Measurements from ENCODE around the gene SEMA4D. TPM values are rescaled to one million over a fixed set of nuclear protein-coding genes. Genes with fewer than 3 reads are reported as not detected.

Gene SEMA4D, protein sequence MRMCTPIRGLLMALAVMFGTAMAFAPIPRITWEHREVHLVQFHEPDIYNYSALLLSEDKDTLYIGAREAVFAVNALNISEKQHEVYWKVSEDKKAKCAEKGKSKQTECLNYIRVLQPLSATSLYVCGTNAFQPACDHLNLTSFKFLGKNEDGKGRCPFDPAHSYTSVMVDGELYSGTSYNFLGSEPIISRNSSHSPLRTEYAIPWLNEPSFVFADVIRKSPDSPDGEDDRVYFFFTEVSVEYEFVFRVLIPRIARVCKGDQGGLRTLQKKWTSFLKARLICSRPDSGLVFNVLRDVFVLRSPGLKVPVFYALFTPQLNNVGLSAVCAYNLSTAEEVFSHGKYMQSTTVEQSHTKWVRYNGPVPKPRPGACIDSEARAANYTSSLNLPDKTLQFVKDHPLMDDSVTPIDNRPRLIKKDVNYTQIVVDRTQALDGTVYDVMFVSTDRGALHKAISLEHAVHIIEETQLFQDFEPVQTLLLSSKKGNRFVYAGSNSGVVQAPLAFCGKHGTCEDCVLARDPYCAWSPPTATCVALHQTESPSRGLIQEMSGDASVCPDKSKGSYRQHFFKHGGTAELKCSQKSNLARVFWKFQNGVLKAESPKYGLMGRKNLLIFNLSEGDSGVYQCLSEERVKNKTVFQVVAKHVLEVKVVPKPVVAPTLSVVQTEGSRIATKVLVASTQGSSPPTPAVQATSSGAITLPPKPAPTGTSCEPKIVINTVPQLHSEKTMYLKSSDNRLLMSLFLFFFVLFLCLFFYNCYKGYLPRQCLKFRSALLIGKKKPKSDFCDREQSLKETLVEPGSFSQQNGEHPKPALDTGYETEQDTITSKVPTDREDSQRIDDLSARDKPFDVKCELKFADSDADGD
- total RNA-seq = 13.5 TPM

GRCh38 chr9:89497978-89498851 lies at the start of gene SEMA4D:
Gene SEMA4D (minus strand): TSS chr9:89498113. CDS start chr9:89405456, 92,657 bp downstream.
- Histone ChIP-seq H3K9me3 (no peaks in the 10 kb centered on the region), H3K36me3 (no peaks in the 10 kb centered on the region), H3K27ac (peak within 1 kb of the TSS in 1 of 2 donors; percentile 24), H3K4me3 (peak within 1 kb of the TSS; percentile 83 to 91), H3K27me3 (no peaks in the 10 kb centered on the region), H3K4me1 (peaks cover 0 to 6% of the 10 kb centered on the region in 2 donors)
- intact Hi-C loops (cut with DNase I) = loop anchor here (5.0 kb wide), 1 partner anchor 181 kb away; the partner anchor contains the start of gene SECISBP2
- DNase-seq (ENCODE audit: low spot score in 2 of 2) = peak in 1 of 2 donors; percentile 74
- no peak for TF ChIP-seq CTCF (IDR thresholded peaks at IDR 0.05)

- no peak overlapping the region for H3K27ac ChIP-seq
These were observed 49.1 kb upstream of the SEMA4D start for GRCh38 chr9:89547000-89547399.

DNA sequence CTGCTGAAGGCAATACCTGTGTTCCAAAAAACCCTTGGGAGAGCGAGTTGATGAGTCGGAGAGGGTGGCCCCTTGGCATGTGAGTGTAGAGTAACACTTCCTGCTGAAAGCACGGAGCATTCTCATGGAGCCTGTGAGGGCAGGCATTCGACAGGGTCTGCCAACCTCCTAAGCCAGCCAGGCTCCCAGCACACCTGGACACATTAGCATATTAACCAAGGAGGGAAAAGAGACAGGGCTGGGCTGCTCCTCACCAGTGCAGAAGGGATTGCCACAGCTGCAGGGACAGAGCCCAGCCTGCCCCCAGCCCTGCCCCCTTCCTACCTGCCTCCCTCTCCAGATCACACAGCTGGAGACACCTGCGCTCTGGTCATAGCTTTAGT lies 46.4 kb upstream of the SEMA4D start:
- peaks cover 12% of the 10 kb centered on the region in 2 donors for H3K9me3 ChIP-seq
- intact Hi-C loops (cut with DNase I) = loop anchor here (10.0 kb wide), 1 partner anchor 129 kb away; no protein-coding TSS in a partner anchor
- no peaks in the 10 kb centered on the region for H3K4me1 ChIP-seq
- no peak overlapping the region for H3K4me3 ChIP-seq
- H3K27me3 ChIP-seq = no peaks in the 10 kb centered on the region
- H3K27ac ChIP-seq = no peak overlapping the region
- H3K36me3 ChIP-seq = no peaks in the 10 kb centered on the region
- TF ChIP-seq CTCF (IDR thresholded peaks at IDR 0.05) = no peak
- DNase-seq (ENCODE audit: low spot score in 2 of 2) = no peak

More at GRCh38 chr9:89547000-89547399, 49.1 kb upstream of the SEMA4D start:
- intact Hi-C loops (cut with DNase I) = loop anchor here (5.0 to 10.0 kb wide), 2 partner anchors 132 to 230 kb away; partner anchors contain the start of gene SECISBP2
- Histone ChIP-seq H3K4me3 (no peak overlapping the region), H3K9me3 (peaks cover 12% of the 10 kb centered on the region in 2 donors), H3K27me3 (no peaks in the 10 kb centered on the region), H3K4me1 (no peaks in the 10 kb centered on the region), H3K36me3 (no peaks in the 10 kb centered on the region)
- no peak for DNase-seq (ENCODE audit: low spot score in 2 of 2)
- no peak for TF ChIP-seq CTCF (IDR thresholded peaks at IDR 0.05)

- DNase-seq (ENCODE audit: low spot score in 2 of 2) = no peak
- intact Hi-C loops (cut with DNase I) = loop anchor here (10.0 kb wide), 1 partner anchor 129 kb away; no protein-coding TSS in a partner anchor
These were observed 45.8 kb upstream of the SEMA4D start for GRCh38 chr9:89543621-89544278.

More at GRCh38 chr9:89543621-89544278, 45.8 kb upstream of the SEMA4D start:
- no peak for TF ChIP-seq CTCF (IDR thresholded peaks at IDR 0.05)
- Histone ChIP-seq H3K27me3 (no peaks in the 10 kb centered on the region), H3K27ac (no peak overlapping the region), H3K4me1 (no peaks in the 10 kb centered on the region), H3K36me3 (no peaks in the 10 kb centered on the region), H3K9me3 (peaks cover 12% of the 10 kb centered on the region in 2 donors), H3K4me3 (no peak overlapping the region)

All from ascending aorta (tissue), 2 donors.